Muscle of leg (tissue), 11 donors: Measurements from ENCODE around the gene TMTC2. TPM values are rescaled to one million over a fixed set of nuclear protein-coding genes. Genes with fewer than 3 reads are reported as not detected.

Source experiments
- DNase-seq: peaks from one replicate; pipeline ENCODE4 v3.0.0; 2013
- H3K27ac ChIP-seq: one replicate; pipeline ENCODE4 v1.5.1; 2013; ENCODE audit warnings: mild to moderate bottlenecking, low read length, control low read depth
- H3K27me3 ChIP-seq: one replicate; pipeline ENCODE4 v1.6.1; 2013; ENCODE audit warnings: low read length; ENCODE audit not compliant: control insufficient read depth, insufficient read depth
- H3K36me3 ChIP-seq: one replicate; pipeline ENCODE4 v1.6.1; 2013; ENCODE audit warnings: low read length; ENCODE audit not compliant: control insufficient read depth, insufficient read depth
- H3K4me1 ChIP-seq: one replicate; pipeline ENCODE4 v1.6.1; 2013; ENCODE audit warnings: low read length; ENCODE audit not compliant: control insufficient read depth, insufficient read depth
- H3K4me3 ChIP-seq: one replicate; pipeline ENCODE4 v1.5.1; 2013; ENCODE audit warnings: low read length, control low read depth
- H3K9me3 ChIP-seq: replicated peaks from 2 replicates; pipeline ENCODE4 v1.6.1; 2013; ENCODE audit warnings: low read depth, low read length; ENCODE audit not compliant: control insufficient read depth
- WGBS: methylation state at CpG from one replicate; pipeline ENCODE4 v1.1.5; 2013; ENCODE audit warnings: missing lambda C conversion rate; ENCODE audit not compliant: insufficient coverage; 5-methylcytosine and 5-hydroxymethylcytosine counted together
- polyA plus RNA-seq, 8 donors: library from polyadenylated mRNA; unstranded; fragments of 120-200 nt; gene quantifications; one replicate each; pipeline versions ENCODE4 v1.2.1 to v1.2.3, GENCODE V29; 2013; ENCODE audit warnings: inconsistent platforms in 1 of 8, low replicate concordance in 1 of 8; ENCODE audit not compliant: insufficient read length in 8 of 8, insufficient read depth in 1 of 8
- total RNA-seq: library from RNA; stranded (reverse); fragments of 120-200 nt; gene quantifications from one replicate; pipeline ENCODE4 v1.2.4, GENCODE V29; 2013

The TMTC2 gene
- total and polyA plus RNA-seq, 9 donors: 10.8 to 24.8 (median 18.3) TPM

- Histone ChIP-seq H3K27ac (no peak overlapping the region), H3K4me3 (no peak overlapping the region), H3K4me1 (no peaks in the 10 kb centered on the region), H3K36me3 (no peaks in the 10 kb centered on the region), H3K9me3 (no peaks in the 10 kb centered on the region), H3K27me3 (no peaks in the 10 kb centered on the region)
- 80% methylated on average over 1 of the region's 3 CpGs for WGBS
- no peak for DNase-seq
Measured at GRCh38 chr12:82972624-82973023, 285.9 kb downstream of the TMTC2 start.

GRCh38 chr12:82973592-82973991 is 286.9 kb downstream of the TMTC2 start:
- Histone ChIP-seq H3K4me3 (no peak overlapping the region), H3K27me3 (no peaks in the 10 kb centered on the region), H3K36me3 (no peaks in the 10 kb centered on the region), H3K27ac (no peak overlapping the region), H3K4me1 (no peaks in the 10 kb centered on the region), H3K9me3 (no peaks in the 10 kb centered on the region)
- peak; percentile 23 for DNase-seq
- WGBS: no CpG with 5 or more reads among the region's 3 CpGs

GRCh38 chr12:82981150-82981549 is 294.4 kb downstream of the TMTC2 start:
- no peaks in the 10 kb centered on the region for H3K4me1 ChIP-seq
- peak; percentile 15 for DNase-seq

GRCh38 chr12:82994117-82994516 is 307.4 kb downstream of the TMTC2 start:
- WGBS: 84% methylated on average over 4 of the region's 12 CpGs
- no peak overlapping the region for H3K27ac ChIP-seq
- H3K4me3 ChIP-seq: no peak overlapping the region
- no peak for DNase-seq
- H3K36me3 ChIP-seq: no peaks in the 10 kb centered on the region
- H3K27me3 ChIP-seq: no peaks in the 10 kb centered on the region
- no peaks in the 10 kb centered on the region for H3K4me1 ChIP-seq
- no peaks in the 10 kb centered on the region for H3K9me3 ChIP-seq

More at GRCh38 chr12:82981150-82981549, 294.4 kb downstream of the TMTC2 start:
- no peaks in the 10 kb centered on the region for H3K9me3 ChIP-seq
- H3K27me3 ChIP-seq: no peaks in the 10 kb centered on the region
- H3K4me3 ChIP-seq: no peak overlapping the region
- H3K36me3 ChIP-seq: no peaks in the 10 kb centered on the region
- WGBS: no CpG with 5 or more reads among the region's 1 CpG
- H3K27ac ChIP-seq: no peak overlapping the region

GRCh38 chr12:82996168-82996812 is 309.6 kb downstream of the TMTC2 start:
- H3K27ac ChIP-seq: no peak overlapping the region
- DNase-seq: no peak
- no peak overlapping the region for H3K4me3 ChIP-seq
- H3K27me3 ChIP-seq: no peaks in the 10 kb centered on the region
- H3K9me3 ChIP-seq: no peaks in the 10 kb centered on the region
- no peaks in the 10 kb centered on the region for H3K36me3 ChIP-seq
- H3K4me1 ChIP-seq: no peaks in the 10 kb centered on the region

- Histone ChIP-seq H3K27ac (no peak overlapping the region), H3K4me1 (no peaks in the 10 kb centered on the region), H3K9me3 (no peaks in the 10 kb centered on the region), H3K36me3 (no peaks in the 10 kb centered on the region), H3K27me3 (no peaks in the 10 kb centered on the region), H3K4me3 (no peak overlapping the region)
- DNase-seq: no peak
Measured at GRCh38 chr12:82998509-82998908, 311.8 kb downstream of the TMTC2 start.

GRCh38 chr12:83003026-83003425 is 316.3 kb downstream of the TMTC2 start:
- Histone ChIP-seq H3K27me3 (no peaks in the 10 kb centered on the region), H3K27ac (no peak overlapping the region), H3K36me3 (peaks cover 5% of the 10 kb centered on the region), H3K4me1 (no peaks in the 10 kb centered on the region), H3K9me3 (no peaks in the 10 kb centered on the region), H3K4me3 (no peak overlapping the region)
- WGBS: no CpG with 5 or more reads among the region's 2 CpGs
- no peak for DNase-seq

GRCh38 chr12:83005534-83006197 is 319.0 kb downstream of the TMTC2 start:
- Histone ChIP-seq H3K27me3 (no peaks in the 10 kb centered on the region), H3K9me3 (peaks cover 10% of the 10 kb centered on the region), H3K4me1 (no peaks in the 10 kb centered on the region), H3K27ac (no peak overlapping the region), H3K36me3 (peaks cover 10% of the 10 kb centered on the region), H3K4me3 (no peak overlapping the region)
- DNase-seq: no peak
- 92% methylated on average over 4 of the region's 6 CpGs for WGBS

GRCh38 chr12:83008703-83009102 is 322.0 kb downstream of the TMTC2 start:
- no peaks in the 10 kb centered on the region for H3K4me1 ChIP-seq
- H3K27ac ChIP-seq: no peak overlapping the region
- 60% methylated on average over 1 of the region's 3 CpGs for WGBS
- H3K4me3 ChIP-seq: no peak overlapping the region
- no peaks in the 10 kb centered on the region for H3K27me3 ChIP-seq
- no peak for DNase-seq
- peaks cover 10% of the 10 kb centered on the region for H3K36me3 ChIP-seq
- peaks cover 10% of the 10 kb centered on the region for H3K9me3 ChIP-seq

- Histone ChIP-seq H3K4me1 (no peaks in the 10 kb centered on the region), H3K9me3 (peaks cover 10% of the 10 kb centered on the region), H3K27me3 (no peaks in the 10 kb centered on the region), H3K4me3 (no peak overlapping the region), H3K36me3 (peaks cover 10% of the 10 kb centered on the region), H3K27ac (no peak overlapping the region)
- 71% methylated on average over 1 of the region's 4 CpGs for WGBS
- DNase-seq: no peak
Measured at GRCh38 chr12:83010169-83010804, 323.6 kb downstream of the TMTC2 start.
